ENCODE data around the gene LRRC26. TPM values are rescaled to one million over a fixed set of nuclear protein-coding genes. Genes with fewer than 3 reads are reported as not detected.

Gene LRRC26
- total RNA-seq, 1 donor from 2014 or later = 0.26 TPM

DNA sequence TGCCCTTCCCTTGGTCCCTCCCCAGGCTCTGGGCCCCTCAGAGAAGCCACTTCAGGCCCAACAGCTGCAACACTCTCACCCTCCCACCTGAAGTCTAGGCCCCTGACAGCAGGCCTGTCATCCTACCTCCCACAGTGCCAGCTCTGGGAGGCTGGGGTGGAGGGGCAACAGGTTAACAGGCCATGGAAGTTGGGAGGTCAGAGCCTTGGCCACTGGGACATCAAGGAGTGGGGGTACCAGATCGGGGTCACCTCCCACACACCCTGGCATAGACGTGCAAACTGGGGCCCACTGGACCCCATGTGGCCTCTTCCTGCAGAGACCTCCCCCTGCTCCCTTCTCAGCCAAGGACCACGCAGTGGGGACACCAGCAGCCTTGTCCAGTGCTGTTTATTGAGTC lies 21.4 kb upstream of the LRRC26 start:
- no peaks in the 10 kb centered on the region for H3K27me3 ChIP-seq (ENCODE audit: control insufficient read depth, insufficient read depth, low read length)
- peaks cover 17% of the 10 kb centered on the region for H3K36me3 ChIP-seq (ENCODE audit: control insufficient read depth, insufficient read depth, low read length)
- no peak for DNase-seq (ENCODE audit: low read depth)
- no peak overlapping the region for H3K4me3 ChIP-seq (ENCODE audit: low read depth, low read length)
- TF ChIP-seq, protein P1, sequence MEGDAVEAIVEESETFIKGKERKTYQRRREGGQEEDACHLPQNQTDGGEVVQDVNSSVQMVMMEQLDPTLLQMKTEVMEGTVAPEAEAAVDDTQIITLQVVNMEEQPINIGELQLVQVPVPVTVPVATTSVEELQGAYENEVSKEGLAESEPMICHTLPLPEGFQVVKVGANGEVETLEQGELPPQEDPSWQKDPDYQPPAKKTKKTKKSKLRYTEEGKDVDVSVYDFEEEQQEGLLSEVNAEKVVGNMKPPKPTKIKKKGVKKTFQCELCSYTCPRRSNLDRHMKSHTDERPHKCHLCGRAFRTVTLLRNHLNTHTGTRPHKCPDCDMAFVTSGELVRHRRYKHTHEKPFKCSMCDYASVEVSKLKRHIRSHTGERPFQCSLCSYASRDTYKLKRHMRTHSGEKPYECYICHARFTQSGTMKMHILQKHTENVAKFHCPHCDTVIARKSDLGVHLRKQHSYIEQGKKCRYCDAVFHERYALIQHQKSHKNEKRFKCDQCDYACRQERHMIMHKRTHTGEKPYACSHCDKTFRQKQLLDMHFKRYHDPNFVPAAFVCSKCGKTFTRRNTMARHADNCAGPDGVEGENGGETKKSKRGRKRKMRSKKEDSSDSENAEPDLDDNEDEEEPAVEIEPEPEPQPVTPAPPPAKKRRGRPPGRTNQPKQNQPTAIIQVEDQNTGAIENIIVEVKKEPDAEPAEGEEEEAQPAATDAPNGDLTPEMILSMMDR (IDR thresholded peaks at IDR 0.05; ENCODE audit: insufficient read depth, low read length, severe bottlenecking) = no peak
- FAIRE-seq = no peak

DNA sequence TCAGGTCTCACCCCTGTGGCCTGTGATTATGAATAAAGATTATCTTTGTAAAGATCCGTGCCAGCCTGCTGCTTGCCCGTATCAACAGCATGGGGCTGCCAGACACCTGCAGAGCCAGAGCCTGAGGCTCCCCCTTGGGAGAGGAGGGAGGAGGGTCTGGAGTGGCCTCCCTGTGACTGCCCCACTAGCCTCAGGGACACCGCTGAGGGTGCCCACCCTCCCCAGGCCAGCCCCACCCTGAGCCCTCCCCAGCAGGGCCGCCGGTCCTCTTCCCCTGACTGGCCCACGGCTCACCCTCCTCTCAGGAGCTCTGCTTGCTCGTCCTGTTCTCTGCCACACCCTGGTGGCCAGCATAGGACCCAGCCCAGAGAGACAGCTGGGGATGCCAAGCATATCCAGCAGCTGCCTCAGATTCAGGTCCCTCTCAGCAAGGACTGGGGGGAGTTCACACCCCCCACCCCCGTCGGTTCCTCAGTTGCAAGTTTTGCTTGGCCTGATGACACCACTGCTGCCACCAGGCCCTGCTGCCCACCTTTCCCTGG lies 20.5 kb upstream of the LRRC26 start:
- Histone ChIP-seq H3K36me3 (ENCODE audit: control insufficient read depth, insufficient read depth, low read length) (peaks cover 21% of the 10 kb centered on the region), H3K4me3 (ENCODE audit: low read depth, low read length) (no peak overlapping the region), H3K27me3 (ENCODE audit: control insufficient read depth, insufficient read depth, low read length) (no peaks in the 10 kb centered on the region)
- TF ChIP-seq, protein P1 (IDR thresholded peaks at IDR 0.05; ENCODE audit: insufficient read depth, low read length, severe bottlenecking) = peak; percentile 29
- no peak for FAIRE-seq
- no peak for DNase-seq (ENCODE audit: low read depth)

DNA sequence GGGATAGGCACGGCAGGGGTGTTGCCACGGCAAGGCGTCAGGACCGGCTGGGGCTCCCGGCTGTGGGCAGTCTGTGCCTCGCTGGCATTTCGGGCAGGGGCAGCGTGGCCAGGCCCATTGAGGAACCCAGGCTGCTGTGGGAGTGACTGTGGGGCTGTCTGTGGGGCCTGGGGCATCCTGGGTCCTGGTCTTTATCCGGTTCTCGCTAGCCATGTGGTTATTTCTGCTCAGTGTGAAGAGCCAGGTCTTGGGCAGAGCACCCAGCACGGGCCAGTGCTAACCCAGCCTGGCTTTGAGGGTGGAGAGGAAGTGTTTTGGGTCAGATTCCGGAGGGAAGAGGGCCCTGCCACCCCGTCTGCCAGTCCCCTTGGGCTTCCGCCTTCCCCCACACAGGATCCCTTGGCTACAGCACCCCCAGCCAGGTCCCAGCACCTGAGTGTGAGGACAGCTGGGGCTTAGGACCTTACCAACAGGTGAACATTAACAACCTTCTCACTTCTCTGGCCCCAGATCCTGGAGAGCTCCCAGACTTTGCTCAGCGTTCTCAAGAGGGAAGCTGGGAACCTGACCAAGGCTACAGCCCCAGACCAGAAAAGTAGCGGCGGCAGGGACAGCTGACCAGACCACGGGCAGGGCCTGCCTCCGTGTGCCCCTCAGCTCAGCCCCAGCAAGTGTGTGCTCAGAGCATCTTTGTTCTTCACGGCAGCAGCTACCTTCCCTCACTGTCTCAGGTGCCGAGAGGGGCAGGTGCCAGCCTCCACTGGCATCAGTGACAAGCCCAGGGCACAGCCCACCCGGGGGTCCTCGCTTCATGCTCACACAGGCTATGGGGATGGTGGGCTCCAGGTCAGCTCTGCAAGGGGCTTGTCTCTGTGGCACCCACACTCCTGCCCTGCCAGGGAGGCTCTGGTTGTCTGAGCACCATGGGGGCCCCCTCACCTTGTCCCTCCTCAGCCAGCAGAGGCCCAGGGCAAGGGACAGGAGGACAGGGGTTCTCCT lies 19.7 kb upstream of the LRRC26 start:
- FAIRE-seq (no peak), DNase-seq (ENCODE audit: low read depth) (no peak)
- Histone ChIP-seq H3K36me3 (ENCODE audit: control insufficient read depth, insufficient read depth, low read length) (peaks cover 25% of the 10 kb centered on the region), H3K27me3 (ENCODE audit: control insufficient read depth, insufficient read depth, low read length) (no peaks in the 10 kb centered on the region), H3K4me3 (ENCODE audit: low read depth, low read length) (peak overlapping the region; percentile 55)
- TF ChIP-seq, protein P1 (IDR thresholded peaks at IDR 0.05; ENCODE audit: insufficient read depth, low read length, severe bottlenecking) = no peak

DNA sequence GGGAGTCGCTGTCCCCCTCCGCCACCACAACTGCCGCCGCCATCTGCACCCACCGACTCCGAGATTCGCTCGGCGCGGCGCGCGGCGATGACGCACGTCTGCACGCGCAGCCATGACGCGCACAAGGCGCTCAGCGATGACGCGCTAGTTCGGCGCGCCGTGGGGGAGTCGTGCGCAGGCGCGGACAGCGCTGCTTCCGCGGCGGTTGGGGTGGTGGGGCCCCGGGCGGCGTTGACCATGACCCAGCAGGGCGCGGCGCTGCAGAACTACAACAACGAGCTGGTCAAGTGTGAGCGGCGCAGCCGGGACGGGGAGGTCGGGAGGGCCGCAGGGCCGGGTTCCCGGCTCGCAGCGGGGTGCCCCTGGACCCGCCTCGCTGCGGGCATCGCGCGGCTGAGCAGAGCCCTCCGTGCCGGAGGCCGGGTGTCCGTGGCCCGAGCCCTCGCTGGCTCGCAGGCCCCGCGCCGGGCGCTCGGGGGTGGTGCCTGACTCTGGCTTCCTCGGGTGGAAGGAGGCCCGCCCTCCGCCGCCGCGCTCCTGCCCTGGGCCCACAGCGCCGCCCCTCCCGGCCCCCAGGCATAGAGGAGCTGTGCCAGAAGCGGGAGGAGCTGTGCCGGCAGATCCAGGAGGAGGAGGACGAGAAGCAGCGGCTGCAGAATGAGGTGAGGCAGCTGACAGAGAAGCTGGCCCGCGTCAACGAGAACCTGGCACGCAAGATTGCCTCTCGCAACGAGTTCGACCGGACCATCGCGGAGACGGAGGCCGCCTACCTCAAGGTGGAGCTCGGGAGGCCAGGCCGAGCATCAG lies 18.8 kb upstream of the LRRC26 start, which contains the start of the genes ANAPC2 and SSNA1:
Gene ANAPC2 (minus strand): TSS at position 71 of the 807 bp plus-strand sequence. CDS start 28 bp downstream, at position 43.
Gene SSNA1 (plus strand): TSS at position 187 of the 807 bp plus-strand sequence. CDS start 51 bp downstream, at position 238.
- FAIRE-seq (no peak), DNase-seq (ENCODE audit: low read depth) (peak; percentile 80)
- no peaks in the 10 kb centered on the region for H3K27me3 ChIP-seq (ENCODE audit: control insufficient read depth, insufficient read depth, low read length)
- H3K4me3 ChIP-seq (ENCODE audit: low read depth, low read length) = peak within 1 kb of the TSS; percentile 55
- H3K36me3 ChIP-seq (ENCODE audit: control insufficient read depth, insufficient read depth, low read length) = peaks cover 30% of the 10 kb centered on the region
- TF ChIP-seq, protein P1 (IDR thresholded peaks at IDR 0.05; ENCODE audit: insufficient read depth, low read length, severe bottlenecking) = peak; percentile 72

DNA sequence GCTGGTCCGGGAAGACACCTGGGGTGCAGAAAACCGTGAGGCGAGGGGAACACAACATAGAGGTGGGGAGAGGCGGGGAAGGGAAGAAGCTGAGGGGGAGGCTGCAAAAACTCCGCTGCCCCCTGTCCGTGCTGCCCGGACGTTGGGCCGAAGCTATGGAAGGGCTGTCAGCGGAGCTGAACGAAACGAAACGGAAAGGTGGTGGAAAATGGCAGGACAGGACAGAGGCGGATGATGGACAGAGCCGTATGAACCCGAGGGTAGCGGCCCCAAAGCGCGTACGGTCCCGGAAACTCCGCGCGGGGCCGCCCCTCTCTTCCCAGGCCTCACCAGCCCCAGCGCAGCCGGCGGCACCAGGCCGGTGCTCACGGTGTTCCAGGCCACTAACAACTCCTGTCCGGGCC lies 18.2 kb upstream of the LRRC26 start:
- FAIRE-seq = no peak
- Histone ChIP-seq H3K27me3 (ENCODE audit: control insufficient read depth, insufficient read depth, low read length) (no peaks in the 10 kb centered on the region), H3K36me3 (ENCODE audit: control insufficient read depth, insufficient read depth, low read length) (peaks cover 34% of the 10 kb centered on the region), H3K4me3 (ENCODE audit: low read depth, low read length) (peak overlapping the region; percentile 55)
- no peak for DNase-seq (ENCODE audit: low read depth)
- TF ChIP-seq, protein P1 (IDR thresholded peaks at IDR 0.05; ENCODE audit: insufficient read depth, low read length, severe bottlenecking) = no peak
